Measurements from ENCODE around the gene EML6.
A peak's percentile ranks its signal among the peaks of the same experiment; 100 is the strongest.

Gene EML6

GRCh38 chr2:54963476-54963875 is 240.0 kb downstream of the EML6 start:
- Mint-ChIP-seq H3K36me3 (ENCODE audit: low read depth) (peaks cover 32% of the 10 kb centered on the region), H3K9me3 (peaks cover 12% of the 10 kb centered on the region), H3K27ac (no peak overlapping the region), H3K27me3 (ENCODE audit: low read depth) (no peaks in the 10 kb centered on the region), H3K4me1 (ENCODE audit: low read depth) (peaks cover 42% of the 10 kb centered on the region), H3K4me3 (no peak overlapping the region)
- DNase-seq (ENCODE audit: low spot score): no peak

DNA sequence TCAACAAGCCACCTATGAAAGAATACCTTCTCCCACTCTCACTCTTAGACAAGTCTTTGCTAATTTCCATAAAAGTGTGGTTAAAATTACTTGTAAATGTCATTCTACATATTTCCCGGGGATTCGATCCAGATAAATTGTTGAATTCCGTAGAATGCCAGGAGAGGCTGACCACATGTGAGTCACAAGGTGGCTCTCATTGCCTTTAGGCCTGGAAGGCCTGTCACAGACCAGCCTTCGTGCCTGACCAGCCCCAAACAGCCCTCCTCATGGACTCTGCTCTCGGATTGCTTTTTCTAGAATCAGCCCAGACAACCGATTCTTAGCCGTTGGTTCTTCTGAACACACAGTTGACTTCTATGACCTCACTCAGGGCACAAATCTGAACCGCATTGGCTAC is 240.8 kb downstream of the EML6 start:
- Mint-ChIP-seq H3K4me3 (peak overlapping the region; percentile 69), H3K27me3 (ENCODE audit: low read depth) (no peaks in the 10 kb centered on the region), H3K4me1 (ENCODE audit: low read depth) (peaks cover 42% of the 10 kb centered on the region), H3K36me3 (ENCODE audit: low read depth) (peaks cover 34% of the 10 kb centered on the region), H3K9me3 (peaks cover 12% of the 10 kb centered on the region), H3K27ac (peak overlapping the region; percentile 83)
- no peak for DNase-seq (ENCODE audit: low spot score)

DNA sequence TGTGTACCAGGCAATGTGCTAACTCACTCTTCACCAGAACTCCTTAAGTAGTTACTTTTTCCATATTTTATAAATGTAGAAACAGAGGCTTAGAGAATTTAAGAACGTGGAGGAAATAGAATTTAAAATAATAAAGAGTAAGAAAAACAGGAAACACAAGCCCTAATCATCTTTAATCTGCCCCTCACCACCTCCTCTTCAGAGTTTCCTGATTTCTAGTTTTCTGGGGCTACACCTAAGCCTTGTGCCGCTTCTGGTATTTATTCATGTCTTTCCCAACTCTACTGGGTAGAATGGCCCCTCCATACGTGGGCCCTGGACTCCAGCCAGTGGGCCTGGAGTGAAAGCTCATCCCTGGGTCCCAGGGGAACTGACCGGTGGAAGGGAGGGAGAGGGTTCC is 241.4 kb downstream of the EML6 start:
- Mint-ChIP-seq H3K4me1 (ENCODE audit: low read depth) (peaks cover 42% of the 10 kb centered on the region), H3K27me3 (ENCODE audit: low read depth) (no peaks in the 10 kb centered on the region), H3K9me3 (peaks cover 12% of the 10 kb centered on the region), H3K27ac (peak overlapping the region; percentile 83), H3K4me3 (peak overlapping the region; percentile 69), H3K36me3 (ENCODE audit: low read depth) (peaks cover 37% of the 10 kb centered on the region)
- no peak for DNase-seq (ENCODE audit: low spot score)

DNA sequence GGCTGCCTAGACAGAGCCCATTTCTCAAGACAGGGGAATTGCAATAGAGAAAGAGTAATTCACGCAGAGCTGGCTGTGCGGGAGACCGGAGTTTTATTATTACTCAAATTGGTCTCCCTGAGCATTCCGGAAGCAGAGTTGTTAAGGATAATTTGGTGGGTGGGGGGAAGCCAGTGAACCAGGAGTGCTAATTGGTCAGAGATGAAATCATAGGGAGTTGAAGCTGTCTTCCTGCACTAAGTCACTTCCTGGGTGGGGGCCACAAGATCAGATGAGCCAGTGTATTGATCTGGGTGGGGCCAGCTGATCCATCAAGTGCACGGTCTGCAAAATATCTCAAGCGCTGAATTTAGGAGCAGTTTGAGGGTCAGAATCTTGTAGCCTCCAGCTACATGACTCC is 242.0 kb downstream of the EML6 start:
- Mint-ChIP-seq H3K36me3 (ENCODE audit: low read depth) (peaks cover 37% of the 10 kb centered on the region), H3K27me3 (ENCODE audit: low read depth) (no peaks in the 10 kb centered on the region), H3K4me3 (peak overlapping the region; percentile 69), H3K9me3 (peaks cover 12% of the 10 kb centered on the region), H3K27ac (peak overlapping the region; percentile 83), H3K4me1 (ENCODE audit: low read depth) (peaks cover 42% of the 10 kb centered on the region)
- DNase-seq (ENCODE audit: low spot score): no peak

DNA sequence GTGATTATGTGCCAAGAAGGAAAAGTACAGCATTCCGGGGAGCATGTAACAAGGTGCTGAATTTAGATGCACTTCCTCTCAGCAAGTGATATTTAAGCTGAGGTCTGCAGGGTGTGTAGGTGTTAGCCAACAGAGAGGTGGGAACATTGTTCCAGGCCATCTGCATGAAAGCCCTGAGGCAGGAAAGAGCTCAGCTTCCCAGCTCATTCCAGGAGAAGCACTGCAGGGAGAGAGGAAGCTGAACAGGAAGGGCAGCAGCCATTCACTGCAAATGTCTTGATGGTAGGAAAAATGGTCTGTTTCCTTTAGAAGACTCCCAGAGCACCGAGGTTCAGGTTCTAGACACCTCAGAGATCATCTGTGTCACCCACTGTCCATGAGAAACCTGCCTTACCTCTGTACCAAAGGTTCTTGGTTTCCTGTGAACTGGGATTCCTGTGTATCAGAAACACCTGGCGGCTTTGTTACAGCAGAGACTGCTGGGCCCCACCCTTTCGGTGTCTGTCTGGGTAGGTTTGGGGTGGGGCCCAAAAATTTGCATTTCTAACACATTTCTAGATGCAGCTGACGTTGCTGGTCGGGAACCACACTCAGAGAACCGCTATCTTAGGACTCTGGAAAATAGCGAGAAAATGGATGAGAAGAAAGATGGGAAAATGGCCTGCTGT is 242.8 kb downstream of the EML6 start:
- Mint-ChIP-seq H3K4me3 (no peak overlapping the region), H3K27ac (peak overlapping the region; percentile 55), H3K27me3 (ENCODE audit: low read depth) (no peaks in the 10 kb centered on the region), H3K9me3 (peaks cover 12% of the 10 kb centered on the region), H3K4me1 (ENCODE audit: low read depth) (peaks cover 42% of the 10 kb centered on the region), H3K36me3 (ENCODE audit: low read depth) (peaks cover 40% of the 10 kb centered on the region)
- DNase-seq (ENCODE audit: low spot score): no peak

DNA sequence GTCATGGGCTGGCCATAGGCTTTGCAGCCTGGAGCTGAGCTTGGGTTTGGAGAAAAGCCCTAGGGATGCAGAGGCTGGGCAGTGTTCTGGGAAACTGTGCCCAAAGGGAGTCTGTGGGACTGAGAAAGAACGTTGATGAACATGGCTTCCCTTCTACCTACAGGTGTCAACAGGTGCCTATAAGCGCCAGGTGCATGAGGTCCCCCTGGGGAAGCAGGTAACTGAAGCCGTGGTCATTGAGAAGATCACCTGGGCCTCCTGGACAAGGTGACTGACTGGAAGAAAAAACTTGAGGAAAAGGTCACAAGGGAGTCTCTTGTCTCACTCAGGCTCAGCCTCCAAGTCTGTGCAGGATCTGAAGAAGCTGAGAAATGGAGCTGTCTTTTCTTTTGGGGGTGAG is 243.4 kb downstream of the EML6 start:
- Mint-ChIP-seq H3K4me1 (ENCODE audit: low read depth) (peaks cover 41% of the 10 kb centered on the region), H3K4me3 (no peak overlapping the region), H3K9me3 (peaks cover 12% of the 10 kb centered on the region), H3K27me3 (ENCODE audit: low read depth) (no peaks in the 10 kb centered on the region), H3K27ac (peak overlapping the region; percentile 55), H3K36me3 (ENCODE audit: low read depth) (peaks cover 41% of the 10 kb centered on the region)
- DNase-seq (ENCODE audit: low spot score): no peak

GRCh38 chr2:54967269-54967668 is 243.8 kb downstream of the EML6 start:
- peaks cover 41% of the 10 kb centered on the region for H3K36me3 Mint-ChIP-seq (ENCODE audit: low read depth)
- H3K4me3 Mint-ChIP-seq: no peak overlapping the region
- peak overlapping the region; percentile 47 for H3K27ac Mint-ChIP-seq
- H3K27me3 Mint-ChIP-seq (ENCODE audit: low read depth): no peaks in the 10 kb centered on the region
- DNase-seq (ENCODE audit: low spot score): no peak
- peaks cover 12% of the 10 kb centered on the region for H3K9me3 Mint-ChIP-seq
- peaks cover 41% of the 10 kb centered on the region for H3K4me1 Mint-ChIP-seq (ENCODE audit: low read depth)

DNA sequence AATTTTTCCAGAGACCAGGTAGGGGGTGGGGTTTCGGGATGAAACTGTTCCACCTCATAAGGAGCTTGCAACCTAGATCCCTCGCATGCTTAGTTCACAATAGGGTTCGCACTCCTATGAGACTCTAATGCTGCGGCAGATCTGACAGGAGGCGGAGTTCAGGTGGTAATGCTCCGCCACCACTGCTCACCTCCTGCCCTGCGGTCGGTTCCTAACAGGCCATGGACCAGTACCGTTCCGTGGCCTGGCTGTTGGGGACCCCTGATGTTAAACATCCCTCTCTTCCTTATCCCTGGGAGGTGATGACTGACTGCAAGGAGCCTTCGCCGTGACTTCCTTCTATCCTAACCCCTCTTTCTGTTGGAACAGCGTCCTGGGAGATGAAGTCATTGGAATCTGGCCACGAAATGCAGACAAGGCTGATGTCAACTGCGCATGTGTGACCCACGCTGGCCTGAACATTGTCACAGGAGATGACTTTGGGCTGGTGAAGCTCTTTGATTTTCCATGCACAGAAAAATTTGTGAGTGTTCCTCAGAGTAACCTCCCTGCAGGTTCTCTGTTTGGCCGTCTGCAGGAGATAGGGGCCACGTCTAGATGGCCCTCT is 244.4 kb downstream of the EML6 start:
- Mint-ChIP-seq H3K4me3 (no peak overlapping the region), H3K27me3 (ENCODE audit: low read depth) (no peaks in the 10 kb centered on the region), H3K9me3 (peaks cover 12% of the 10 kb centered on the region), H3K36me3 (ENCODE audit: low read depth) (peaks cover 44% of the 10 kb centered on the region), H3K4me1 (ENCODE audit: low read depth) (peaks cover 42% of the 10 kb centered on the region), H3K27ac (peak overlapping the region; percentile 47)
- DNase-seq (ENCODE audit: low spot score): no peak

DNA sequence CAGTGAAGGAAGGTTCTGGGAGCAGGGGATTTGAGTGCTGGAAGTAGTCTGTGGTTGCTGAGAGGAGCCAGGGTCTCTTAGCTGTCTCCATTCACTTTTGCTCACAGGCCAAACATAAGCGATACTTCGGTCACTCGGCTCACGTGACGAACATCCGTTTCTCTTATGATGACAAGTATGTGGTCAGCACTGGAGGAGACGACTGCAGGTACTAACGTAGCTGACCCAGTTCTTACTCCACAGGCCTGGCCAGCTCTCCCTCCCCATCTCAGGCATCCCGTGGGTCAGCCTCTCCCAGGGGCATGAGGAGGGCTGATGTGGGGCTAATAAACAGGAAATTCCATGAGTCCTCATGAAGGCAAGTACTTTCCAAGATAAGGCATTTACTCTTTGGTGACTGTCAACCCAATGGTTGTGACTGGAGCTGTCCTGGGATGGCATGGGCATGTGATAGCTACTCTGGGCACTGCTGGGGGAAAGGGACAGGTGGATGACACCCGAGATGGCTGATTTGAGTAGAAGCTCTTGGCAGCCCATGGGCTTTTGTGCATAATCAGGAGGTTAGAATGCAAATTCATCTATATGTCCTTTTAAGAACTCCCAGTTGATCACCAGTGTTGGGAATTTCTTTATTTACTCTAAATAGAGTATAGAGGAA is 245.2 kb downstream of the EML6 start:
- H3K27me3 Mint-ChIP-seq (ENCODE audit: low read depth): no peaks in the 10 kb centered on the region
- peaks cover 44% of the 10 kb centered on the region for H3K36me3 Mint-ChIP-seq (ENCODE audit: low read depth)
- H3K4me3 Mint-ChIP-seq: no peak overlapping the region
- no peak for DNase-seq (ENCODE audit: low spot score)
- H3K27ac Mint-ChIP-seq: no peak overlapping the region
- H3K4me1 Mint-ChIP-seq (ENCODE audit: low read depth): peaks cover 37% of the 10 kb centered on the region
- H3K9me3 Mint-ChIP-seq: peaks cover 12% of the 10 kb centered on the region

DNA sequence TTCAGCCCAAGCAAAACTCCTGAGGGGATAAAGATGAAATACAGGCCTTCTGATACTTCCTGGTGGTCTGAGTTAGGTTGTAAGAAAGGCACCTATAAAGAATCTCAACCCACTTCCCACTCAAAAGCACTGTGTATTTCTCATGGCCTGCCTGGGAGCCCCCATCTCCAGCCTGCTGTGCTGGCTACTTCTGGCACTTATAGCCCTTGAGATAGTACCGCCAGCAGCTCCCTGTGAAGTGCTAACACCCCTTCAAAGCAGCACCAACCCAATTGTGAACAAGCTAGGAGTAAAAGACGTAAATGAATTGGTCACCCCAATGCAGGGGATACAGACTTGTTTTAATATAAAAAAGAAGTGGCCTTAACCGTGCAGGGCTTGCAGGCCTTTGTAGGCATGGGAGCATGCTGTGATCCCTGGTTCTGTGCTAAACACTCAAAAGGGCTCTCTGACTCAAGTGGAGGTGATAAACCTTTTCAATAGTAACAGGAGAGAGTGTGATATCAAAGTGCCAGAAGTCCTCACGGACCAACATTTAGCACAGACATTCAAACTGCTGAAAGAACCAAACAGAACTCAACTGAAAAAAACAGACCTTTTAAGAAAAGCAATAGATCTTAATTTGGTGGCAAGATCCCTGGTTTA is 246.0 kb downstream of the EML6 start:
- no peak overlapping the region for H3K4me3 Mint-ChIP-seq
- H3K36me3 Mint-ChIP-seq (ENCODE audit: low read depth): peaks cover 37% of the 10 kb centered on the region
- no peaks in the 10 kb centered on the region for H3K27me3 Mint-ChIP-seq (ENCODE audit: low read depth)
- H3K4me1 Mint-ChIP-seq (ENCODE audit: low read depth): peaks cover 30% of the 10 kb centered on the region
- no peak for DNase-seq (ENCODE audit: low spot score)
- no peak overlapping the region for H3K27ac Mint-ChIP-seq
- H3K9me3 Mint-ChIP-seq: peaks cover 10% of the 10 kb centered on the region

GRCh38 chr2:54969940-54970338 is 246.5 kb downstream of the EML6 start:
- H3K4me1 Mint-ChIP-seq (ENCODE audit: low read depth): peaks cover 25% of the 10 kb centered on the region
- no peaks in the 10 kb centered on the region for H3K27me3 Mint-ChIP-seq (ENCODE audit: low read depth)
- no peak overlapping the region for H3K27ac Mint-ChIP-seq
- peaks cover 41% of the 10 kb centered on the region for H3K36me3 Mint-ChIP-seq (ENCODE audit: low read depth)
- DNase-seq (ENCODE audit: low spot score): no peak
- peaks cover 7% of the 10 kb centered on the region for H3K9me3 Mint-ChIP-seq
- H3K4me3 Mint-ChIP-seq: no peak overlapping the region

- DNase-seq (ENCODE audit: low spot score): no peak
- H3K36me3 Mint-ChIP-seq (ENCODE audit: low read depth): peaks cover 24% of the 10 kb centered on the region
These were observed 251.7 kb downstream of the EML6 start for GRCh38 chr2:54975175-54975574.

GRCh38 chr2:54975598-54976492 is 252.4 kb downstream of the EML6 start:
- Mint-ChIP-seq H3K9me3 (no peaks in the 10 kb centered on the region), H3K27me3 (ENCODE audit: low read depth) (no peaks in the 10 kb centered on the region), H3K36me3 (ENCODE audit: low read depth) (peaks cover 25% of the 10 kb centered on the region), H3K27ac (no peak overlapping the region), H3K4me3 (no peak overlapping the region), H3K4me1 (ENCODE audit: low read depth) (peaks cover 21% of the 10 kb centered on the region)
- DNase-seq (ENCODE audit: low spot score): no peak

More at GRCh38 chr2:54975175-54975574, 251.7 kb downstream of the EML6 start:
- Mint-ChIP-seq H3K27ac (no peak overlapping the region), H3K9me3 (no peaks in the 10 kb centered on the region), H3K27me3 (ENCODE audit: low read depth) (no peaks in the 10 kb centered on the region), H3K4me1 (ENCODE audit: low read depth) (peaks cover 17% of the 10 kb centered on the region), H3K4me3 (no peak overlapping the region)
